Effector memory CD8-positive, alpha-beta T cell (primary cell): ENCODE results near the gene ZNF213.
A peak's percentile ranks its signal among the peaks of the same experiment; 100 is the strongest.

ENCODE experiments used
- ATAC-seq: fragments of 150-1000 bp; cut with Tn5 transposase; replicated peaks from 2 replicates; pipeline ENCODE4 v1.10.0; 2021; ENCODE audit warnings: mild to moderate bottlenecking, moderate library complexity
- DNase-seq, 3 experiments: peaks; one replicate each; pipeline ENCODE4 v3.0.0; 2021
- H3K27ac Mint-ChIP-seq, 2 donors: one replicate each; pipeline ENCODE4 v1.8.0; 2022; ENCODE audit warnings: mild to moderate bottlenecking in 2 of 2, mixed read lengths in 2 of 2, moderate library complexity in 2 of 2
- H3K27me3 Mint-ChIP-seq, 2 donors: one replicate each; pipeline ENCODE4 v1.8.0; 2022; ENCODE audit warnings: mixed read lengths in 2 of 2
- H3K36me3 Mint-ChIP-seq: one replicate; pipeline ENCODE4 v1.8.0; 2022; ENCODE audit warnings: mild to moderate bottlenecking, moderate library complexity, mixed read lengths; ENCODE audit not compliant: insufficient read depth
- H3K4me1 Mint-ChIP-seq, 2 donors: one replicate each; pipeline ENCODE4 v1.8.0; 2022; ENCODE audit warnings: low read depth in 2 of 2, mixed read lengths in 2 of 2
- H3K4me3 Mint-ChIP-seq, 2 donors: one replicate each; pipeline ENCODE4 v1.8.0; 2022; ENCODE audit warnings: mild to moderate bottlenecking in 2 of 2, mixed read lengths in 2 of 2, moderate library complexity in 2 of 2
- H3K9me3 Mint-ChIP-seq, 2 donors: one replicate each; pipeline ENCODE4 v1.8.0; 2022; ENCODE audit warnings: mixed read lengths in 2 of 2

The ZNF213 gene

GRCh38 chr16:3183445-3184139, 48.8 kb downstream of the ZNF213 start:
- Mint-ChIP-seq H3K9me3 (peaks cover 4 to 9% of the 10 kb centered on the region in 2 donors), H3K27me3 (peaks cover 71 to 92% of the 10 kb centered on the region in 2 donors), H3K36me3 (peaks cover 41% of the 10 kb centered on the region), H3K4me3 (peak overlapping the region; percentile 72 to 81), H3K4me1 (peaks cover 32 to 33% of the 10 kb centered on the region in 2 donors), H3K27ac (peak overlapping the region; percentile 84 to 92)
- DNase-seq (no peak), ATAC-seq (no peak)

- H3K9me3 Mint-ChIP-seq: peaks cover 4 to 9% of the 10 kb centered on the region in 2 donors
- DNase-seq (no peak), ATAC-seq (no peak)
- H3K27ac Mint-ChIP-seq: peak overlapping the region in 1 of 2 donors; percentile 92
- H3K4me3 Mint-ChIP-seq: peak overlapping the region in 1 of 2 donors; percentile 85
- H3K27me3 Mint-ChIP-seq: peaks cover 70 to 92% of the 10 kb centered on the region in 2 donors
- peaks cover 58% of the 10 kb centered on the region in 2 donors for H3K4me1 Mint-ChIP-seq
- H3K36me3 Mint-ChIP-seq: peaks cover 67% of the 10 kb centered on the region
These were observed 52.3 kb downstream of the ZNF213 start for GRCh38 chr16:3186946-3187690.

- Mint-ChIP-seq H3K9me3 (peaks cover 4 to 9% of the 10 kb centered on the region in 2 donors), H3K4me1 (peaks cover 50 to 52% of the 10 kb centered on the region in 2 donors), H3K4me3 (peak within 1 kb of the TSS; percentile 84 to 85), H3K27me3 (peaks cover 61 to 87% of the 10 kb centered on the region in 2 donors), H3K27ac (peak within 1 kb of the TSS; percentile 42 to 92), H3K36me3 (peaks cover 66% of the 10 kb centered on the region)
- DNase-seq: peak; percentile 51 to 64 (median 54)
- peak; percentile 73 for ATAC-seq
These were observed 53.2 kb downstream of the ZNF213 start, which contains the start of gene OR1F1 for GRCh38 chr16:3187798-3188674. TSS of gene OR1F1 (plus strand) at chr16:3188204.

- ATAC-seq (no peak), DNase-seq (no peak)
- peaks cover 45 to 46% of the 10 kb centered on the region in 2 donors for H3K4me1 Mint-ChIP-seq
- peaks cover 57 to 87% of the 10 kb centered on the region in 2 donors for H3K27me3 Mint-ChIP-seq
- no peak overlapping the region for H3K27ac Mint-ChIP-seq
- peaks cover 4 to 9% of the 10 kb centered on the region in 2 donors for H3K9me3 Mint-ChIP-seq
- peak overlapping the region; percentile 84 to 85 for H3K4me3 Mint-ChIP-seq
- H3K36me3 Mint-ChIP-seq: peaks cover 67% of the 10 kb centered on the region
These were observed 53.8 kb downstream of the ZNF213 start for GRCh38 chr16:3188675-3188924.

- H3K36me3 Mint-ChIP-seq: peaks cover 61% of the 10 kb centered on the region
- peak in 1 of 3 experiments; percentile 38 for DNase-seq
- H3K27me3 Mint-ChIP-seq: peaks cover 57 to 87% of the 10 kb centered on the region in 2 donors
- peak; percentile 25 for ATAC-seq
- peak overlapping the region in 1 of 2 donors; percentile 83 for H3K27ac Mint-ChIP-seq
- H3K4me1 Mint-ChIP-seq: peaks cover 39 to 41% of the 10 kb centered on the region in 2 donors
- peak overlapping the region; percentile 84 to 85 for H3K4me3 Mint-ChIP-seq
- H3K9me3 Mint-ChIP-seq: peaks cover 2 to 9% of the 10 kb centered on the region in 2 donors
These were observed 54.3 kb downstream of the ZNF213 start for GRCh38 chr16:3188925-3189825.

- Mint-ChIP-seq H3K27me3 (peaks cover 59 to 89% of the 10 kb centered on the region in 2 donors), H3K36me3 (peaks cover 55% of the 10 kb centered on the region), H3K9me3 (peaks cover 0 to 9% of the 10 kb centered on the region in 2 donors), H3K4me3 (peak overlapping the region; percentile 84 to 85), H3K4me1 (peaks cover 38 to 40% of the 10 kb centered on the region in 2 donors), H3K27ac (peak overlapping the region in 1 of 2 donors; percentile 83)
- no peak for DNase-seq
- ATAC-seq: no peak
These were observed 55.0 kb downstream of the ZNF213 start for GRCh38 chr16:3189869-3190268.

GRCh38 chr16:3190949-3191353, 56.1 kb downstream of the ZNF213 start:
- Mint-ChIP-seq H3K4me3 (peak overlapping the region; percentile 45 to 56), H3K36me3 (peaks cover 55% of the 10 kb centered on the region), H3K9me3 (peaks cover 0 to 9% of the 10 kb centered on the region in 2 donors), H3K4me1 (peaks cover 38 to 40% of the 10 kb centered on the region in 2 donors), H3K27me3 (peaks cover 61 to 92% of the 10 kb centered on the region in 2 donors), H3K27ac (peak overlapping the region in 1 of 2 donors; percentile 55)
- ATAC-seq (peak; percentile 24), DNase-seq (no peak)
